Measurements from ENCODE around the gene IGF2. TPM values are rescaled to one million over a fixed set of nuclear protein-coding genes. Genes with fewer than 3 reads are reported as not detected.
"Not testable (repeated sequence)": the region's sequence is repeated elsewhere in the genome, so short reads cannot be mapped to it uniquely, and the experiment has no call there.

Gene IGF2
- total RNA-seq, 1 experiment from 2014 or later = 0.35 TPM

- peaks cover 46% of the 10 kb centered on the region for H3K4me1 Mint-ChIP-seq (ENCODE audit: insufficient read depth, unreplicated experiment)
- POLR2A ChIA-PET = interaction anchor here (1.0 kb wide), 1 partner anchor 645 kb away, joined by 3 read pairs; no protein-coding TSS in a partner anchor
- no peaks in the 10 kb centered on the region for H3K36me3 Mint-ChIP-seq (ENCODE audit: insufficient read depth, unreplicated experiment)
- CTCF ChIA-PET = interaction anchor here (1.3 to 1.4 kb wide), 2 partner anchors 29 to 240 kb away, joined by 3 to 4 read pairs; no protein-coding TSS in a partner anchor
- TF ChIP-seq, protein P1, sequence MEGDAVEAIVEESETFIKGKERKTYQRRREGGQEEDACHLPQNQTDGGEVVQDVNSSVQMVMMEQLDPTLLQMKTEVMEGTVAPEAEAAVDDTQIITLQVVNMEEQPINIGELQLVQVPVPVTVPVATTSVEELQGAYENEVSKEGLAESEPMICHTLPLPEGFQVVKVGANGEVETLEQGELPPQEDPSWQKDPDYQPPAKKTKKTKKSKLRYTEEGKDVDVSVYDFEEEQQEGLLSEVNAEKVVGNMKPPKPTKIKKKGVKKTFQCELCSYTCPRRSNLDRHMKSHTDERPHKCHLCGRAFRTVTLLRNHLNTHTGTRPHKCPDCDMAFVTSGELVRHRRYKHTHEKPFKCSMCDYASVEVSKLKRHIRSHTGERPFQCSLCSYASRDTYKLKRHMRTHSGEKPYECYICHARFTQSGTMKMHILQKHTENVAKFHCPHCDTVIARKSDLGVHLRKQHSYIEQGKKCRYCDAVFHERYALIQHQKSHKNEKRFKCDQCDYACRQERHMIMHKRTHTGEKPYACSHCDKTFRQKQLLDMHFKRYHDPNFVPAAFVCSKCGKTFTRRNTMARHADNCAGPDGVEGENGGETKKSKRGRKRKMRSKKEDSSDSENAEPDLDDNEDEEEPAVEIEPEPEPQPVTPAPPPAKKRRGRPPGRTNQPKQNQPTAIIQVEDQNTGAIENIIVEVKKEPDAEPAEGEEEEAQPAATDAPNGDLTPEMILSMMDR (IDR thresholded peaks at IDR 0.05; ENCODE audit: unreplicated experiment) = no peak
- H3K4me3 Mint-ChIP-seq (ENCODE audit: unreplicated experiment) = peak overlapping the region; percentile 52
- no peaks in the 10 kb centered on the region for H3K27me3 Mint-ChIP-seq (ENCODE audit: insufficient read depth, unreplicated experiment)
- BruUV-seq (replicated peaks) = no TSS peak
- no peak for DNase-seq (ENCODE audit: unreplicated experiment)
- H3K9me3 Mint-ChIP-seq (ENCODE audit: unreplicated experiment) = no peaks in the 10 kb centered on the region
- intact Hi-C loops (cut with micrococcal nuclease) = no loop called here
- H3K27ac Mint-ChIP-seq (ENCODE audit: low read depth, unreplicated experiment) = peak overlapping the region; percentile 69
Observed at GRCh38 chr11:2180347-2180746, 41.2 kb upstream of the IGF2 start.

- BruUV-seq (replicated peaks) = no TSS peak
- no peaks in the 10 kb centered on the region for H3K27me3 Mint-ChIP-seq (ENCODE audit: insufficient read depth, unreplicated experiment)
- no peak overlapping the region for H3K4me3 Mint-ChIP-seq (ENCODE audit: unreplicated experiment)
- H3K9me3 Mint-ChIP-seq (ENCODE audit: unreplicated experiment) = no peaks in the 10 kb centered on the region
- peaks cover 41% of the 10 kb centered on the region for H3K4me1 Mint-ChIP-seq (ENCODE audit: insufficient read depth, unreplicated experiment)
- intact Hi-C loops (cut with micrococcal nuclease) = loop anchor here (5.0 kb wide), 1 partner anchor 723 kb away; a partner anchor contains a TSS
- H3K36me3 Mint-ChIP-seq (ENCODE audit: insufficient read depth, unreplicated experiment) = no peaks in the 10 kb centered on the region
- TF ChIP-seq, protein P1 (IDR thresholded peaks at IDR 0.05; ENCODE audit: unreplicated experiment) = no peak
- ChIA-PET CTCF (interaction anchor here (0.8 to 1.6 kb wide), 3 partner anchors 15 to 240 kb away, joined by 3 to 7 read pairs (median 4); no protein-coding TSS in a partner anchor), POLR2A (interaction anchor here (1.0 kb wide), 1 partner anchor 221 kb away, joined by 4 read pairs; the partner anchor contains the start of gene TSSC4)
- peak overlapping the region; percentile 44 for H3K27ac Mint-ChIP-seq (ENCODE audit: low read depth, unreplicated experiment)
- DNase-seq (ENCODE audit: unreplicated experiment) = no peak
Observed at GRCh38 chr11:2179516-2179915, 40.3 kb upstream of the IGF2 start.

GRCh38 chr11:2178906-2179494, 39.8 kb upstream of the IGF2 start:
- H3K4me3 Mint-ChIP-seq (ENCODE audit: unreplicated experiment) = no peak overlapping the region
- H3K27ac Mint-ChIP-seq (ENCODE audit: low read depth, unreplicated experiment) = peak overlapping the region; percentile 44
- H3K4me1 Mint-ChIP-seq (ENCODE audit: insufficient read depth, unreplicated experiment) = peaks cover 40% of the 10 kb centered on the region
- no peaks in the 10 kb centered on the region for H3K27me3 Mint-ChIP-seq (ENCODE audit: insufficient read depth, unreplicated experiment)
- ChIA-PET POLR2A (interaction anchor here (0.9 to 1.0 kb wide), 2 partner anchors 222 to 750 kb away, joined by 3 to 4 read pairs; partner anchors contain the start of genes PHLDA2 and TSSC4), CTCF (interaction anchor here (0.8 to 1.6 kb wide), 2 partner anchors 15 to 241 kb away, joined by 4 to 7 read pairs; no protein-coding TSS in a partner anchor)
- intact Hi-C loops (cut with micrococcal nuclease) = loop anchor here (5.0 kb wide), 1 partner anchor 723 kb away; a partner anchor contains a TSS
- H3K36me3 Mint-ChIP-seq (ENCODE audit: insufficient read depth, unreplicated experiment) = no peaks in the 10 kb centered on the region
- peak; percentile 79 for DNase-seq (ENCODE audit: unreplicated experiment)
- BruUV-seq (replicated peaks) = no TSS peak
- no peaks in the 10 kb centered on the region for H3K9me3 Mint-ChIP-seq (ENCODE audit: unreplicated experiment)
- TF ChIP-seq, protein P1 (IDR thresholded peaks at IDR 0.05; ENCODE audit: unreplicated experiment) = no peak

DNA sequence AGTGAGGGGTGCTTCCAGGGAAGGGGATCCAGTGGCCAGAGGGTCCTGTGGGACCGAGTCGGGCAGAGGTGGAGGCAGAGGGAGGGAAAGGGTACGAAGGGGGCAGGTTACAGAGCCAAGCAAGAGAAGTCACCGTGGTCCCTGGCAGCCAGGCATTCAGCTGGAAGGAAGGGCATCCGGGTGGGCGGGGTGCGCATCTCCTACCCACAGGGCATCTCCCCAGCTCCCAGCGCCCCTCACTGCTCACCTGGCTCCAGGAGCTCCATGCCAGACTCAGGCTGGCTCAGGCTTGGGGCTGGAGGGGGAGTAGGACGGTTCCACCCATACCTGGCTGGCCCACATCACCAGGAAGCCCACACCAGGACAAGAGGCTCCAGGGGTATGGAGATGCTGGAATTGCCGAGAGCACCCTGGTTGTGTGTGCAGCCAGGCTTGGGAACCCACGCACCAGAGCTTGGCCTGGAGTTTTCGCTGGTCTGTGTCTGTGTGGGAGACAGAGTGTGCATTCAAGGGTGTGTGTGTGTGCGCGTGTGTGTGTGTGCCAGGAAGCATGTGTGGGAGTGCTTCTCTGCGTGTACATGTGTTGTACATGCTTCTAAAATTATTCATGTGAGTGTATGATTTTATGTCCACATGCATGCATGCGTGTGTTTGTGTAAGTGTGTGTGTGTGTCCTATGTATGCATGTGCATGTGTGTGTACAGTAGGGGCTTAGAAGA, 39.0 kb upstream of the IGF2 start:
- CTCF ChIA-PET = interaction anchor here (0.6 to 1.6 kb wide), 3 partner anchors 16 to 526 kb away, joined by 4 to 7 read pairs (median 6); no protein-coding TSS in a partner anchor
- not testable (repeated sequence) for H3K27me3 Mint-ChIP-seq (ENCODE audit: insufficient read depth, unreplicated experiment); DNase-seq (ENCODE audit: unreplicated experiment); H3K36me3 Mint-ChIP-seq (ENCODE audit: insufficient read depth, unreplicated experiment); H3K9me3 Mint-ChIP-seq (ENCODE audit: unreplicated experiment); BruUV-seq (replicated peaks); H3K4me3 Mint-ChIP-seq (ENCODE audit: unreplicated experiment)
- POLR2A ChIA-PET = interaction anchor here (0.9 to 1.0 kb wide), 2 partner anchors 222 to 751 kb away, joined by 3 to 4 read pairs; partner anchors contain the start of genes PHLDA2 and TSSC4
- Mint-ChIP-seq H3K4me1 (ENCODE audit: insufficient read depth, unreplicated experiment) (peaks cover 40% of the 10 kb centered on the region), H3K27ac (ENCODE audit: low read depth, unreplicated experiment) (peak overlapping the region; percentile 44)
- intact Hi-C loops (cut with micrococcal nuclease) = loop anchor here (5.0 kb wide), 1 partner anchor 724 kb away; a partner anchor contains a TSS

All from MCF 10A (cell line).